GM21447 (cell line): Measurements from ENCODE around the gene ITGAL.
"Not testable (repeated sequence)": the region's sequence is repeated elsewhere in the genome, so short reads cannot be mapped to it uniquely, and the experiment has no call there.

Experiments used
- ATAC-seq: cut with Tn5 transposase; IDR thresholded peaks from one replicate; pipeline ENCODE4 v1.9.1; 2021; ENCODE audit not compliant: unreplicated experiment

The ITGAL gene

GRCh38 chr16:30491744-30492308 lies 19.3 kb downstream of the ITGAL start:
- ATAC-seq, result no peak

GRCh38 chr16:30493941-30494488 lies 21.5 kb downstream of the ITGAL start:
- ATAC-seq, result no peak

- ATAC-seq, result no peak
Measured at GRCh38 chr16:30494709-30495108, 22.2 kb downstream of the ITGAL start.

DNA sequence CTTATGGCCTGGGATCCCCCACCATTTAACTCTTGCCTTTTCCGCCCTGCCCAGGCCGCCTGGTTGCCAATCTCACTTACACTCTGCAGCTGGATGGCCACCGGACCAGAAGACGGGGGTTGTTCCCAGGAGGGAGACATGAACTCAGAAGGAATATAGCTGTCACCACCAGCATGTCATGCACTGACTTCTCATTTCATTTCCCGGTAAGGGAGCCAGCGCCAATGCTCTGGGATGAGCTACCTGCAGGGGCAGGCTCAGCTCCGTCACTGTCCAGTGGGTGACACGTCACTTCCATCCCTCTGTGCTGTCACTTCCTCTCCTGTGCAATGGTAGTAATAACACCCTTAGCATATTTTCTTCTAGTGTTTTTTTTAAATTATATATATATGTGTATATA lies 26.7 kb downstream of the ITGAL start:
- no peak for ATAC-seq

DNA sequence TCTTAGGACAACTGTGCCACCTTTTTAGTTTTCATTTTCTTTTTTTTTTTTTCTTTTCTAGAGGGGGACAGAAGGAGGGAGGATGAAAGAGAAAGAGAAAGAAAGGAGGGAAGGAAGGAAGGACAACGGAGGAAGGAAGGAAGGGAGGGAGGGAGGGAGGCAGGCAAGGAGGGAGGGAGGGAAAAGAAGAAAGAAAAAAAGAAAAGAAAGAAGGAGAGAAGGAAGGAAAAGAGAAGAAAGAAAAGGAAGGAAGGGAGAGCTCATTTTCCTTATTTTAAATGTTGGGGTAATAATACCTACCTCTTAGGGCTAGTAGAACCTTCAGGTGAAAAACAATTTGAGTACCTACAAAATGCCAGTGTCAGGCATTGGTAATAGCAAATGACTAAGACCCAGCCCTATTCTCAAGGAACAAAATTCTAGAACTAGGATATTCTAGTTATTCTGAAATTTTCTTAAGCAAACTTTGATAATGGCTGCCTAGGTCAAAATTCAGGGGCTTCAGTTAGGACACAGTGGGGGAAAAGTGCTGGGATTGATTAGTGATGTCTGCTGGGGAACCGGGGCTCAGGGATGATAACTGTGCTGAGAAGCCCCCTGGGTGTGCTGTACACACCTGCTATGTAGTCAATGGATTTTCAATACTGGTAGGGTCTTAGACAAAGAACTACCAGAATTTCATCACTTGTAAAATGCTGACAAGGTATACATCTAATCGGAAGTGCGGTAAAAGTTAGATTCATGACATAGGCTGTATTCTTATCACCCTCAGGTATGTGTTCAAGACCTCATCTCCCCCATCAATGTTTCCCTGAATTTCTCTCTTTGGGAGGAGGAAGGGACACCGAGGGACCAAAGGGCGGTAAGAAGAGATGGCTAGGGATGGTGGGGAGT lies 31.1 kb downstream of the ITGAL start:
- ATAC-seq, result no peak

DNA sequence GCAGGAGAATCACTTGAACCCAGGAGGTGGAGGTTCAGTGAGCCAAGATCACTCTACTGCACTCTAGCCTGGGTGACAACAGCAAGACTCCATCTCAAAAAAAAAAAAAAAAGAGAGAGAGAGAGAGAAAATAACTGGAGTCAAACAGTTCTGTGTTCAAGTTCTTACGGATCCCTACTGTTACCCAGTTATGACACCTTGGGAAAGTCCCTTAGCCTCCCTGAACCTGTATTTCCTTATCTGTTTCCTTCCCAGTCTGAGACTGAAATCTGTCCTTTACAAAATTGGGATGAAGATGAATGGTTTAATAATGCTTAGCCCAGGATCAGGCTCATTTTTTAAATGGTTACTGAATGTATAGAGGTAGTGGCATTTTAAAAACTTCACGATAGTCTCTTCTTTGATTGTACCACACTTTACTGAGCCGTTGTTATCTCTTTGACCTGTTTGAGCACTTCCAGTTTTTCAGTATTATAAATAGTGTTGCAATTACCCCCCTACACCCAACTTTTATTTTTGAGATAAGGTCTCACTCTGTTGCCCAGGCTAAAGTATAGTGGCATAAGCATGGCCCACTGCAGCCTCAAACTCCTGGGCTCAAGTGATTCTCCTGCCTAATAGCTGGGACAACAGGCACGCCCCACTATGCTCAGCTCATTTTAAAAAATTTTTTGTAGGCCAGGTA lies 36.7 kb downstream of the ITGAL start:
- ATAC-seq, result no peak

- ATAC-seq, result no peak
Measured at GRCh38 chr16:30510376-30510938, 37.9 kb downstream of the ITGAL start.

DNA sequence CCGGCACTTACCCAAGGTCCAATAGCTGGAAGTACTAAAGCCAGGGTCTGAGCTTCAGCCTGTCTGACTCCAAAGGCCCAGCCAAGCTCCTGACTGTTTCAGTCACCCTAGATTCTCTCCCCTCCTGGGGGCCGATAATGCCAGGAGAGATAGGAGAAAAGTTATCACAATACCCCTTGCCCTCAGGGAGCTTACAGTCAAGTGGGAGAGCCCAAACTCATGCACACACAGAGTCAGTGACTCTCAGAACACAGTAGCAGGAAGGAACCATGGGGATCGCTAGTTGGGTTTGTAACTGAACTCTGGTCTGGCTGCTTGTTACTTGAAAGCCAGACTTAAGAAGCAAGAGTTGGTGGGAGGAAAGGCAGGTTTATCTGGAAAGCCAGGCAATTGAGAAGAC lies 39.0 kb downstream of the ITGAL start:
- no peak for ATAC-seq

DNA sequence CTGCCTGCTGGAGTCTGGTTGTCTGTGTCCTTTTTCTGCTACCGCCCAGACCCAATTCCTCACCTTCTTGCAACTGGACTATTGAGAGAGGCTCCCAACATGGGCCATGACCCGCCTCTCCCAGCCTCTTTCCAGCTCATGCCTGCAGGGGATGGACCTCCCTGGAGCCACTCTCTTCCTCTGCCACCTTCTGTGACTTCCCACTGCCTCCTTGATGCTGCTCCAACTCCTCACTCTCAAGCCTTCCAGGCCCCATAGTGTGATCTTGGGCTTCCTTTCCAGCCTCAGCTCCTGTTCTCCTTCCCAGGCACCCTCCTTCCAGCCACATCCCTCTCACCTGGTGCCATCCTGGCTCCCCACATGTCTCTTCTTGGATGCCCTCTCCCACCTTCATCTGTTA lies 42.7 kb downstream of the ITGAL start:
- ATAC-seq, result no peak

DNA sequence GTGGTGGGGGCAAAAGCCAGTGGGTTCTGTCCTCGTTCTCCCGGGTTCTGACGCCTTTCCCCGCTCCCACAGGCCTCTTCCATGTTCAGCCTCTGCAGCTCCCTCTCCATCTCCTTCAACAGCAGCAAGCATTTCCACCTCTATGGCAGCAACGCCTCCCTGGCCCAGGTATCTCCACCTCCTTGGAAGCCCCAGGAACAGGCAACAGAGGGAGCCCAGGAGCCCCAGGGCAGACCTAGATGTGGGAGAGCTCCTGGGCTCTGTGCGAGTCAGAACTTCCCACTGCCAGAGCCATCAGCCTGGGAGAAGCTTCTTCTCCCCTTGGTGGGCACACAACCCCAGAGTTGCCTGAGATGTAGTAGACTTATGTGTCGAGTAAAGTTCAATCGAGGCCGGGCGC lies 46.0 kb downstream of the ITGAL start:
- no peak for ATAC-seq

GRCh38 chr16:30519120-30520049 lies 46.8 kb downstream of the ITGAL start:
- ATAC-seq, result no peak

- no peak for ATAC-seq
Measured at GRCh38 chr16:30521476-30521872, 48.9 kb downstream of the ITGAL start.

DNA sequence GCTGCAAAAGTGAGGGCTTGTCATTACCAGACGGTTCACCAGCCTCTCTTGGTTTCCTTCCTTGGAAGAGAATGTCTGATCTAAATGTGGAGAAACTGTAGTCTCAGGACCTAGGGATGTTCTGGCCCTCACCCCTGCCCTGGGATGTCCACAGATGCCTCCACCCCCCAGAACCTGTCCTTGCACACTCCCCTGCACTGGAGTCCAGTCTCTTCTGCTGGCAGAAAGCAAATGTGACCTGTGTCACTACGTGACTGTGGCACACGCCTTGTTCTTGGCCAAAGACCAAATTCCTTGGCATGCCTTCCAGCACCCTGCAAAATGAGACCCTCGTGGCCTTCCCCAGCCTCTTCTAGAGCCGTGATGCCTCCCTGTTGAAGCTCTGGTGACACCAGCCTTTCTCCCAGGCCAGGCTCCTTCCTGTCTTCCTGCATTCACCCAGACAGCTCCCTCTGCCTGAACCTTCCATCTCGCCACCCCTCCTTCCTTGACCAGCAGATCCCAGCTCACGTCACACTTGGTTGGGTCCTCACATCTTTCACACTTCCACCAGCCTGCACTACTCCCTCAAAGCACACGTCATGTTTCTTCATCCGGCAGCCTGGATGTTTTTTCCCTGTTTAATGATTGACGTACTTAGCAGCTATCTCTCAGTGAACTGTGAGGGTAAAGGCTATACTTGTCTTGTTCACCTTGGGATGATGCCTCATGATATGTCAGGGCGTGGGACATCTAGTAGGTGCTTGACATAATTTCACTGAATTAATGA lies 49.5 kb downstream of the ITGAL start:
- ATAC-seq, result no peak

GRCh38 chr16:30522702-30523463 lies 50.3 kb downstream of the ITGAL start:
- not testable (repeated sequence) for ATAC-seq

DNA sequence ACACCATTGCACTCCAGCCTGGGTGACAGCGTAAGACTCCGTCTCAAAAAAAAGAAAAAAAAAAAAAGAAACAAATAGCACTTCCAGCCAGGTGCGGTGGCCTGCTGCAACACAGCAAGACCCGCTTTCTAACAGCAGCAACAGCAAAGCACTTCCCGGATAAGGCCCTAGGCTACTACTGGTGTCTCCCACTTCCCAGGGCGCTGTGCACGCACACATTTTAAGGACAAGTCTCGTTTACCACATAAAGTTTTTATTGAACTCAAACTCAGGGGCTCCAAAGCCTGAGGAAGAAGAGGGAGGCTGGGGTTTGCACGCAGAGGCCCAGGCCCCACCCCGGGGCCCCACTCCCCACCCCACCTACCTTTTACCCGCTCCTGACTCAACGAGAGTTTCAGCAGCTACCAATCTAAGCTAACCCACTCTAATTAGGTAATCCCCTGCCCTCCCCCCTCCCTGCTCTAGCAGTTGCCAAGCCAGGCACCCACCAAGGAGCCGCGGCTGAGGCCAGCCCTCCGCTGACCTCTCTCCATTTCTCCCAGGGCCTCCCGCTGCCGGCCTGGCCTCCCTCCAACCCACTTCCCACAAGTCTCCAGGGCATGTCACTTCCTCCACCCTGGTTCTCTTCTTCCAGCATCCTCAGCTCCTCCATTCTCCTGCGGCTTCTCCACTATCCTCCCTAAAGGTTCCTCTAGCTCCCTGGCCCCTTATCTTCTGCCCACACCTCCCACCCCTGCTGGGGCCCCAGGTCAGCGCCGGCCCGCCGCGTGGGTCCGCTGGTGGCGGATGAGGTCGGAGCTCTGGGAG lies 51.4 kb downstream of the ITGAL start:
- ATAC-seq, result no peak

DNA sequence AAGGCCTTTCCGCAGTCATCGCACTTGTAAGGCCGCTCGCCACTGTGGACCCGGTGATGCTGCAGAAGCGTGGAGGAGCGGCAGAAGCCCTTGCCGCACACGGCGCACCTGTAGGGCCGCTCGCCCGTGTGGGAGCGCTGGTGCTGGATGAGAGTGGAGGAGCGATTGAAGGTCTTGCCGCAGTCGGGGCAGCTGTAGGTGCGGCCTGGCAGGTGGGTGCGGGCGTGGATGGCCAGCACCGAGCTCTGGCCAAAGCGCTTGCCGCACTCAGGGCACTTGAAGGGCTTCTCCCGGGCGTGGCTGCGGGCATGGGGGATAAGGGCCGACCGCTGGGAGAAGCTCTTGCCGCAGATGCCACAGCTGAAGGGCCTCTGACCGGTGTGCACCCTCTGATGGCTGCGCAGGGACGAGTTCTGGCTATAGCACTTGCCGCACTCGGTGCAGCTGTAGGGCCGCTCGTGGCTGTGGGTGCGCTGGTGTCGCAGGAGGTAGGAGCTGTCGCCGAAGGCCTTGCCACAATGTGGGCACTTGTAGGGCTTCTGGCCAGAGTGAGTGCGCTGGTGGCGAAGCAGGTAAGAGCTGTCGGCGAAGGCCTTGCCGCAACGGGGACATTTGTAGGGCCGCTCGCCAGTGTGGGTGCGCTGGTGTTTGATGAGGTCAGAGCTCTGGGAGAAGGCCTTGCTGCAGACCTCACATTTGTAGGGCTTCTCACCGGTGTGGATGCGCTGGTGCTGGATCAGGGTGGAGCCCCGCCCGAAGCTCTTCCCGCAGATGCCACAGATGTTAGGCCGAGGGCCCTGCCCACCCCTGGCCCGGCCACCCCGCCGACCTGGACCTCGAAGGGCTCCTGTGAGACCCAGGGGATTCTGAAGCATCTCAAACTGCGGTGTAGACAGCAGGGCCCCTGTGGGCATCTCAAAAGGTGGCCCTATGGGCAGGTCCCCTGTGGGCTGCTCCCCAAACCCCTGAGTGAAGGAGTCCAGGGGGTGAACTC lies 52.3 kb downstream of the ITGAL start:
- ATAC-seq, result no peak

DNA sequence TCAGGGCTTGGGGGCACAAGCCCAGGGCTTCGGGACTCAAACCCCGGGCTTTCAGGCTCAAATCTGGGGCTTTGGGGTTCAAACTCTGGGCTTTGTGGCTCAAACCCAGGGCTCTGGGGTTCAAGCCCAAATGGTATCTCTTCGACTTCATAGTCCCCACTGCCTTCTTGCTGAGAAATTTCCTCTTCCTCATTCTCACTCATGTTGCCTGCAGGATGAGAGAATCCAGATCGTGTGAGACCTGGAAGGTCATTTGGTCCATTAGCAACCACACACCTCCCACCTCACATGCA lies 53.2 kb downstream of the ITGAL start:
- ATAC-seq, result no peak
